Activated naive CD8-positive, alpha-beta T cell (primary cell): Measurements from ENCODE around the gene SPTBN1.
A peak's percentile ranks its signal among the peaks of the same experiment; 100 is the strongest.

Experiments used
- H3K27ac Mint-ChIP-seq: one replicate; pipeline ENCODE4 v1.8.0; 2021; ENCODE audit warnings: mixed read lengths
- H3K27me3 Mint-ChIP-seq: one replicate; pipeline ENCODE4 v1.8.0; 2021; ENCODE audit warnings: mixed read lengths
- H3K36me3 Mint-ChIP-seq: one replicate; pipeline ENCODE4 v1.8.0; 2021; ENCODE audit warnings: mixed read lengths
- H3K4me1 Mint-ChIP-seq: one replicate; pipeline ENCODE4 v1.8.0; 2021; ENCODE audit warnings: low read depth, mixed read lengths
- H3K4me3 Mint-ChIP-seq: one replicate; pipeline ENCODE4 v1.8.0; 2021; ENCODE audit warnings: mild to moderate bottlenecking, mixed read lengths
- H3K9me3 Mint-ChIP-seq: one replicate; pipeline ENCODE4 v1.8.0; 2021; ENCODE audit warnings: low read depth, mixed read lengths

Gene SPTBN1

DNA sequence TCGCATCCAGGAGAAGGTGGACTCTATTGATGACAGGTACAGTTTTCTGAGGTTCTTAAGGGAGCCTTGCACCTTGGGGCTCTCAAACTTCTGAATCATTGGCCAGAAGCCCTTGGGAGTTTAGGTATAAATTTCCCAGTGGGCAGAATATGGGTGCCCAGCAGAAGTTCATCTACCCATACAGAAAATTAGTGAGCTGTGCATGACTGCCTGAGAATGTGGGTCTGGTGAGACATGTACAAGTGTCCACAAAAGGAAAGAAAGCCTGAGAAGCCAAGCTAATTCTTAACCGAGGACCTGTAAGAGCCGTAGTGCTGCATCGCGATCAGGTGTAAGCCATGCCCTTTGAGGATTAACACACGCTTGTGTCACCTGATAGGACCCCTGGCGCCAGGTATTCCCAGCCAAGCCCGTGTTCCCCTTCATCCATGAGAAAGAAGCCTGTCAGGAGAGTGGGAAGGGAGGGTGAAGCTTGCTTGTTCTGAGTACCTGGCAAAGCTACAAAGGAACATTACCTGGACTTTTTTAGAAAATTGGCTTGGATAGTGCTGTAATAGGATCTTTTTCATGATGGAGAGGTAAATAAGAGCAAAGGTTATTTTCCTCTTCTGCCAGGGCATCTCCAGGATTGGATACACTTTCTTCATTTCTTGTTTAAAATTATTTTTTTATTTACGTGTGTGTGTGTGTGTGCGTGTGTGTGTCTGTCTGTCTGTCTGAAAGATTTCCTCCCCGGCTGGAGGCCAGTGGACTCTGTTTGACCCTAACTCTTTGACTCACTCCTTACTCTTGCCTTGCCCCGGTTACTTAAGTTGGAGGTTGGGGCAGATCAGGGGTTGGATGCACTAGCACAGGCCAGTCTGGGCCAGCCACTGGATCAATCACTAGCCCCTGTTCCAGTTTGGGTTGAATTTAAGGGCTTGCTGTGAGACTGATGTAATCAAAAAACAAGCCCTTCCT is 176.9 kb downstream of the SPTBN1 start:
- Mint-ChIP-seq H3K4me3 (no peak overlapping the region), H3K4me1 (peaks cover 23% of the 10 kb centered on the region), H3K27ac (peak overlapping the region; percentile 76), H3K27me3 (no peaks in the 10 kb centered on the region), H3K36me3 (peaks cover 8% of the 10 kb centered on the region), H3K9me3 (no peaks in the 10 kb centered on the region)

DNA sequence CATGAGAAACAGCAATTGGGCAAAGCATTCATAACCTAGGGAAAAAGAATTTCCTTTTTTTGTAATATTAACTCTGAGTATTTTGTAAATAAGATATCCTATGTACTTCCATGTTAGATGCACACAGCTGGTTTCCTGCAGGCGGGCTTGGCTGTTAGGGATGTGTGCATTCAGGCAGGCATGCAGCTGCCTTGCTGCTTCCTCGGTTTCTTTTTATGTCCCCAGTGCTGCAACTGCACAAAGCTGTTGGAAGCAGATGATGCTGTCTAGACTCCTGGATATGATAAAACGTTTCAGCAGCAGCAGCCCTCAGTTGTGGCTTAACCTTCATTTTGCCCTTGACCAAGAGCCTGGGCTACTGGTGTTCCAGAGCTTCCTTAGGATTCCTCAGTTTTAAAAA is 177.9 kb downstream of the SPTBN1 start:
- no peaks in the 10 kb centered on the region for H3K27me3 Mint-ChIP-seq
- H3K9me3 Mint-ChIP-seq, result no peaks in the 10 kb centered on the region
- H3K36me3 Mint-ChIP-seq, result peaks cover 11% of the 10 kb centered on the region
- H3K4me1 Mint-ChIP-seq, result peaks cover 28% of the 10 kb centered on the region
- no peak overlapping the region for H3K4me3 Mint-ChIP-seq
- H3K27ac Mint-ChIP-seq, result peak overlapping the region; percentile 85

DNA sequence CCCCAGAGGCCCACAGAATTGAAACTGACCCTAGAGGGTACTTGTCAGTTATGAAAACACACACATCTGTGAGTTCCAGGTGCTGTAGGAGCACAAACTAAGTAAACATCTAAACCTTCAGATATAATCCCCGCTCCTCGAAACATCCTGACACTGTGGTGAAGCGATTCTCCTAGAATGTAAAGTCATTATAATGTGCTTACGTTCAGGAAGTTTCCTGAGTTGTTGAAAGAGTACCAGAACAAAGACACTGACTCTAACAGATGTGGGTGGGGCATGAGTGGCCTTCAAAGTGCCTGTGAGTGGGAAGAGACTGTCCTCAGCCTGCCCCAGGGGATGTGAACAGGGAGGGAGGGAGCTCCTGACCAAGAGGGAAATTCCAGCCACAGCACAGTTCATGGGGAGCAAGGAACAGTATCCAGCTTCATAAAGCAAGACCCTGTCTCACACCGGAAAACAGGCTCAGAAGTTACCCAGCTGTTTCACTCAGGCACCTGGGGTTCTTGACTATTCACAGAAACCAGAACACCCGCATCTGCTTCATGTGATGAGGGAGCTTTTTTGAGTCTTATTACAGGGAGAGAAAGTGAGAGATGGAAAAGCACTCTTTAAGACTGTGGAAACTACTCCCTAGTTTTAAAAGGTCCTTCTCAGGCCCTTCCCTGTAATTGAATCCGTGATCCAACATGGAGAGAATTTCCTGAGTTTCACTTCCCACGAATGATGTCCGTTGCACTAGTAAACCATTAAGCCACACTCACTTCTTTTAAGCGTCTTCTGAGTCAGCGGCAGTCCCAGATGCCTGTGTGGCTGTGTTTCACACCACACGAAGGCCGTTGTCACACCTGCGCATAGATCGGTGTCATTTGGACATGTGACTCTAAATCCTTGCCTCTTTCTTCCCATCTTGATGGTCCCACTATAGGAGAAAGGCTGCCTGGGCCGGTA is 178.7 kb downstream of the SPTBN1 start:
- H3K4me3 Mint-ChIP-seq, result no peak overlapping the region
- H3K27me3 Mint-ChIP-seq, result no peaks in the 10 kb centered on the region
- peaks cover 11% of the 10 kb centered on the region for H3K36me3 Mint-ChIP-seq
- H3K9me3 Mint-ChIP-seq, result no peaks in the 10 kb centered on the region
- peaks cover 34% of the 10 kb centered on the region for H3K4me1 Mint-ChIP-seq
- H3K27ac Mint-ChIP-seq, result peak overlapping the region; percentile 85

DNA sequence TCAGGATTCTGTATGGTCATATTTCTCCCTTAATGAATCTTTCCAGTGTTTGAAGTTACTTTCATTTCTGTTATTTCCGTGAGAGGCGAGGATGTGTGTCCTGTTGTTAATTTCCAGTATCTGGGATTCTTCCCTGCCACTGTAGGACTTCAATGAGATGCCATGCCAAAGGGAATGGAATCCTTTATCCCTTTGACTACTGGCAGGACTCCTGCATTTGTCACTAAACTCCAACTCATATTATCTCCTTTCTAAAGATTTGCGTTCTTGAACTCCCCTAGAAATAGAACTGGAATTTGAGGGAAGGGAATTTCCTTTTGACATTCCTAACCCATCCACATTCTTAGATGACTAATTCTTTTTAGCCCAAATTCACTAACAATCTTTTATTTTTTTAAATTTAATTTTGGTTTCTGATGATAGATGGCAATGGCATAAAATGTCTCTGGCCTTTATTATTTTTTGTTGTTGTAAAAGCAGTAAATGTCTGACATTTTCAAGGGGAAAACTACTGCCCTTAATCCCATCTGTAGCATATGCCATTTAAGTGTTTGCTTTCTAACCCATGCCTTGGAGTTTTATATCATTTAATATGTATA is 179.5 kb downstream of the SPTBN1 start:
- Mint-ChIP-seq H3K36me3 (peaks cover 7% of the 10 kb centered on the region), H3K4me1 (peaks cover 38% of the 10 kb centered on the region), H3K27me3 (no peaks in the 10 kb centered on the region), H3K9me3 (no peaks in the 10 kb centered on the region), H3K4me3 (no peak overlapping the region), H3K27ac (peak overlapping the region; percentile 79)

DNA sequence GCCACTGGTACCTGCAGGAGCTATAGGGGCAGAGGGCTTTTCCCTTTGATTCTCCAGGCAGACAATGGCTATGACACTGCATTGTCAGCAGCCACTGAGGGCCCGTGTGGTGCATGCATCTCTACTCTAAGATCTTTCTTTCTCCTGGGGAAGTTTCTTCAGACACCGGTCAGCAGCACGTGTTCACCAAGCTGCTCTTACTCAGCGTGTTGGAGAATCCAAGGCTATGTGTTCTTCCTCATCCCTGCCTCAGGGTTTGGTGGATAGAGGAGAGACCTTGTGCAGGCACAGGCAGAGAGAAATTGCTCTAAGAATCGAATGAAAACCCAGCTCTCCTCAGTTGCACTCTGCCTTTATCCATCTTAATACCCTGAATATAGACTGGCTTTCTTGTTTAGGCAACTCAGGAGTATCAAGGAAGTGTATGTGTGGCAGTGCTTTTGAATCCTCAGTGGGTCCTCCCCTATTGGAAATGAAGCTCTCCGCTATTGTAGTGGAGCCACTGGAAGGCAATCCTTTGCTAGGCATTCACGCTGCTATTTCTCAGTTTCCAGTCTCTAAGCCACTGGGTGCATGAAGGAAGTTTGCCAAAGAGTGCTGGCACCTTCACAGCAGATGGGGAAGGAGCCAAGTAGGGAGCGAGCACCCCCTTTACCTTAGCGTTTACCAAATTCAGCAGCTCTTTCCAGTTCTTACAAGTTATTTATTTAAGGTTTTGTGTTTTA is 180.4 kb downstream of the SPTBN1 start:
- peaks cover 7% of the 10 kb centered on the region for H3K36me3 Mint-ChIP-seq

DNA sequence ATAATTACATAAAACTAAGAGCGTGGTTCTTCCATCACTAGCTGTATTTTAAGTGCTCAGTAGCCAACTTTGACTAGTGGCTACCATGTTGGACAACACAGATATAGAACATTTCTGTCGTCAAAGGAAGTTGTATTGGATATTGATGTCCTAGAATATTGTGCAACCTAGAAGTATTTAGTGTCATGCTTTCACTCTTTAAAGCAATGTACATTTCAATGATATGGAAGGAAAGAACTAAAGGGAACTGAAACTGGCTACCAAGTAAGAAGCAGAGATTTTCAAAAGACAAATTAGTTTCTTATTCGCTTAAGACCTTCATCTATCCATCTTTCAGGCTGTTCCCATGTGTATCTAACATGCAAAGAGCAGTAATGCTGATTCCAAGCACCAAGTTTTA is 182.0 kb downstream of the SPTBN1 start:
- Mint-ChIP-seq H3K9me3 (no peaks in the 10 kb centered on the region), H3K4me1 (peaks cover 42% of the 10 kb centered on the region), H3K27me3 (no peaks in the 10 kb centered on the region), H3K27ac (peak overlapping the region; percentile 54), H3K4me3 (no peak overlapping the region), H3K36me3 (peaks cover 4% of the 10 kb centered on the region)

More for the DNA sequence above, 180.4 kb downstream of the SPTBN1 start:
- Mint-ChIP-seq H3K4me3 (no peak overlapping the region), H3K9me3 (no peaks in the 10 kb centered on the region), H3K27ac (peak overlapping the region; percentile 68), H3K27me3 (no peaks in the 10 kb centered on the region), H3K4me1 (peaks cover 42% of the 10 kb centered on the region)

DNA sequence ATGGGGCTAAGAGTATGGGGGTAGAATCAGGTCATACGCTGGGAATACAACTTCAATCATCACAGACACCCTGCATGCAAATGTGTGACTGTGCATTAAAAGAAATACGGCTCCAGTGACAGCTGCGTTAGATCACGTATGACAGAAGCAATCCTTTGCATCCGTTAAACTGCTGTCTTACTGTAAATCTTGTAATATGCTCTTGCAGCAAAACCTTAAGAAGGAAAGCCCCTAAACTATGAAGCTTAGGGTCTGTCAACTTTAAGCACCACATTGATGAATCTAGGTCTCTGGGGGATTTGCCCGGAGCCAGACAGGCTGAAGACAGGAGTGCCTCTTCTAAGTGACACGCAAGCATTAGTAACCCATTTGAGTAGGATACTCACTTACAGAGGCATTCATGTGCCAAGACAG is 182.7 kb downstream of the SPTBN1 start:
- H3K4me1 Mint-ChIP-seq, result peaks cover 42% of the 10 kb centered on the region
- no peaks in the 10 kb centered on the region for H3K9me3 Mint-ChIP-seq
- peaks cover 4% of the 10 kb centered on the region for H3K36me3 Mint-ChIP-seq
- H3K4me3 Mint-ChIP-seq, result no peak overlapping the region
- peak overlapping the region; percentile 72 for H3K27ac Mint-ChIP-seq
- no peaks in the 10 kb centered on the region for H3K27me3 Mint-ChIP-seq

DNA sequence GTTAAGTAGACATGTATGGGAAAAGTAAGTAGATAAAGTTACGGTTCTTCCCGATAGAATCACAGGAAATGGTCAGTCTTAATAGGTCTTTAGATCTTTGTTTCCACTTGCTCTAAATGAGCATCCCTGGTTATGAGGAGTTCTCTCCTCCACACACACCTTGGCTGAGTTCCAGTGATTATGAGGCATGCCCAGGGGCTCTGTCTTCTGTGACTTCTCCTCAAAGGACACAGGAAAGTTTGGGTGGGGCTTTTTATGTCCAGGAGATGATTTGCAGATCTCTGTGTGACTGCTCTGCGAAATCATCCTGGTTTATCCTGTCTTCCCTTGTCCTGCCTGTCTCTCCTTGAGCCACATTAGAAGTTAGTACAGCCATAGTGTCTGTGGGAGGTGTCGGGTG is 183.5 kb downstream of the SPTBN1 start:
- Mint-ChIP-seq H3K27ac (peak overlapping the region; percentile 77), H3K27me3 (no peaks in the 10 kb centered on the region), H3K36me3 (peaks cover 7% of the 10 kb centered on the region), H3K4me3 (no peak overlapping the region), H3K4me1 (peaks cover 35% of the 10 kb centered on the region), H3K9me3 (no peaks in the 10 kb centered on the region)

DNA sequence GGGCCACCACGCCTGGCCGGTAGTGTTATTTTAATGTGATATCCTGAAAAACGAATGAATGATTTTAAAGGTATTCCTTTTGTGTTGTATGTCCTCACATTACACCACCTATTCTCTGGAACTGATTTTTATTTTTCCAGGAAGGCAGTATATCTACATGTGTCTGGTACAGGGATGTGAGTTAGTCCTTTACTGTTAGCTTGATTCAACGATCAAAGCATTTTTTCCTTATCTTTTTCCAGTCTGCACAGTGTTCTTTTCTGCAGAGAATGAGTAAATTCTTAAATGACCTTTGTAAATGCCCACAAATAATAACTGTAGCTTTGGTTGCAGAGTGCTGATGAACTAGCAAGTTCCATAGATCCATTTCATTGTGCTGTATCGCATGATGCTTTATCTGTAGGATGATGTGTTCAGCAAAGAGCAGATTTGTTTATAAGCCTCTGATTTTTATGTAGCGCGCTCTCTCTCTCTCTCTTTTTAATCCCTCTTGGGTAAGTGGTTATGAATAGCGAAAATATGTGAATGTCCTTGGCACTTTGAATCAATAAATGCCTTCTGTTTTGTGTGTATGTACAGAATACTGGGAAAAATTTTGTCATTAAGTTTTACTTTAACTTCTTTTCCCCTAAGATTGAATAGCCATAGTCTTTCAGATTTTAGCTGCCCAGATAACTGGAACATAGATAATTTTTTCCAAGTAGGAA is 184.9 kb downstream of the SPTBN1 start:
- H3K9me3 Mint-ChIP-seq, result no peaks in the 10 kb centered on the region
- peaks cover 7% of the 10 kb centered on the region for H3K36me3 Mint-ChIP-seq

DNA sequence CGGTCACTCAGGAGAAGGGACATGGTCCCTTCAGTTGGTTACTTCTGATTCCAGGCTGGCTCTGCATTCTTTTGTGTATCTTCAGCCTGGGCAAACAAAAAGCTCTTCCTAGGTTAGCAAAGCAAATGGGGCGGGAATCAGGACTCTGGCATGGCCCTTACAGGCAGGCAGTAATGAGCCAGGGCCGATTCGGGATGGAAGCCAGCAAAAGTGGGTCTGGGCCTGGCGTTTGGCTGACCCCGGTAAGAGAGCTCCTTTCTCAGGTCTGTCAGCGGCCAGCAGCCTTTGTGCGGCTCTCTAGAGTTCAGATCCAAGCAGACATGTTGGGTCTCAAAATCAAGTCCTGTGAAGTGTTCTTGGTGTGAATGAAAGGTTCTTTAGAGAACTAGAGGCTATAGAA is 185.9 kb downstream of the SPTBN1 start:
- Mint-ChIP-seq H3K4me1 (peaks cover 26% of the 10 kb centered on the region), H3K27ac (peak overlapping the region; percentile 80), H3K4me3 (no peak overlapping the region), H3K9me3 (no peaks in the 10 kb centered on the region), H3K27me3 (no peaks in the 10 kb centered on the region), H3K36me3 (peaks cover 7% of the 10 kb centered on the region)

More for the DNA sequence above, 184.9 kb downstream of the SPTBN1 start:
- H3K27ac Mint-ChIP-seq, result peak overlapping the region; percentile 64
- H3K4me3 Mint-ChIP-seq, result no peak overlapping the region
- peaks cover 26% of the 10 kb centered on the region for H3K4me1 Mint-ChIP-seq
- H3K27me3 Mint-ChIP-seq, result no peaks in the 10 kb centered on the region

DNA sequence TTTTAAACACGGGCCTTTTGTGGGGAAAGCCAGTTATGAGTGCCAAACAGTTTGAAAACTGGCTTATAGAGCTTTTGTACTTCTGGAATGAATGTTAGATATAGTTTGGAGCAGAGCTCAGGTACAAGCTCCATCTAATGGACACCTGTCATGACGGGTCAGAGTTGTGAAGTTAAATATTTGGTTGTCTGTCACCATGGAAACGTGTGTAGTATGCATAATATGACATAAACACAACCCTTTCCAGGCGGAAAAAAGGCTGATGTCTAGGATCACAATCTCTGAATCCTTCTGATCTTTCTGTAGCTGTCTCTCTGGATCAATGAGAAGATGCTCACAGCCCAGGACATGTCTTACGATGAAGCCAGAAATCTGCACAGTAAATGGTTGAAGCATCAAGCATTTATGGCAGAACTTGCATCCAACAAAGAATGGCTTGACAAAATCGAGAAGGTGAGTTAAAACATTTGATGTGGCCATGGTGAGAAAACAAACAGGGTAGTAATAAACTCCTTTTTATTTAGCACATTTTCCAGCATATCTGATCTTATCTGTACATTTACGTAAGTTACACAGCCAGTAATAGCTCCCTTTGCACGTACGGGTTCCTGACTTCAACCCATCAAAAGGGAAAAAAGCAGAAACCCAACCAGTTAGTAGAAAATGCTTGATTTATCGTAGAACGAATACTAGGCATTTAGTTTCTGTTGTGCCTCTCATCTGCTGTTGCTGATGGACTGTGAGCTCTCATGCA is 186.7 kb downstream of the SPTBN1 start:
- Mint-ChIP-seq H3K36me3 (peaks cover 7% of the 10 kb centered on the region), H3K27ac (peak overlapping the region; percentile 2), H3K4me3 (no peak overlapping the region), H3K9me3 (no peaks in the 10 kb centered on the region), H3K27me3 (no peaks in the 10 kb centered on the region), H3K4me1 (peaks cover 26% of the 10 kb centered on the region)

DNA sequence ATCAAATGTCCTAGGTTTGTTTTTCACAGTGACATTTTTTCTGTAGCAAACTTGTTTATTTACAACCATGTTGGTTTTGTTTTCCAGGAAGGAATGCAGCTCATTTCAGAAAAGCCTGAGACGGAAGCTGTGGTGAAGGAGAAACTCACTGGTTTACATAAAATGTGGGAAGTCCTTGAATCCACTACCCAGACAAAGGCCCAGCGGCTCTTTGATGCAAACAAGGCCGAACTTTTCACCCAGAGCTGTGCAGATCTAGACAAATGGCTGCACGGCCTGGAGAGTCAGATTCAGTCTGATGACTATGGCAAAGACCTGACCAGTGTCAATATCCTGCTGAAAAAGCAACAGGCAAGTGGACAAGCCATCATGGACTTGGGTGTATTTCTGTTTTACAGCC is 188.1 kb downstream of the SPTBN1 start:
- Mint-ChIP-seq H3K9me3 (no peaks in the 10 kb centered on the region), H3K36me3 (peaks cover 6% of the 10 kb centered on the region), H3K27me3 (no peaks in the 10 kb centered on the region)

More for the DNA sequence above, 188.1 kb downstream of the SPTBN1 start:
- peak overlapping the region; percentile 29 for H3K27ac Mint-ChIP-seq
- H3K4me3 Mint-ChIP-seq, result no peak overlapping the region
- peaks cover 19% of the 10 kb centered on the region for H3K4me1 Mint-ChIP-seq
